Naive thymus-derived CD4-positive, alpha-beta T cell (primary cell): ENCODE results near the gene ZNF32. TPM values are rescaled to one million over a fixed set of nuclear protein-coding genes. Genes with fewer than 3 reads are reported as not detected.

Experiments used
- ATAC-seq: fragments of 150-1000 bp; cut with Tn5 transposase; 2 replicates; pipeline ENCODE4 v1.10.0; 2021; ENCODE audit warnings: mild to moderate bottlenecking, moderate library complexity
- CTCF ChIA-PET: fragments of 350-600 bp; sonication (Branson Sonifier 250); formaldehyde crosslinking; loops from one replicate; lab custom pipeline; 2021; ENCODE audit warnings: antibody characterized with exemption; lab: Charles Lee
- POLR2A ChIA-PET: fragments of 350-600 bp; sonication (Branson Sonifier 250); formaldehyde crosslinking; loops from one replicate; lab custom pipeline; 2021; ENCODE audit warnings: antibody characterized with exemption, inconsistent platforms; lab: Charles Lee
- DNase-seq, 9 donors: peaks; one replicate each; pipeline versions ENCODE4 v3.0.0 to v3.0.0-alpha.2; 2020 to 2022; ENCODE audit warnings: mixed read lengths in 1 of 9
- H3K27ac ChIP-seq: one replicate; pipeline ENCODE4 v1.7.0; 2013; ENCODE audit warnings: mild to moderate bottlenecking, low read depth, low read length, moderate library complexity
- H3K27me3 ChIP-seq, 2 donors: one replicate each; pipeline ENCODE4 v1.7.0; 2013; ENCODE audit warnings: low read length in 2 of 2, mild to moderate bottlenecking in 2 of 2, moderate library complexity in 2 of 2; ENCODE audit not compliant: control insufficient read depth in 2 of 2, insufficient read depth in 2 of 2
- H3K36me3 ChIP-seq, 3 experiments: 1 replicate in 2 of 3; 2 replicates in 1 of 3; pipeline ENCODE4 v1.7.0; 2013; ENCODE audit warnings: low read length in 3 of 3, mild to moderate bottlenecking in 3 of 3, moderate library complexity in 1 of 3; ENCODE audit not compliant: insufficient read depth in 3 of 3, control insufficient read depth in 2 of 3
- H3K4me1 ChIP-seq, 2 donors: one replicate each; pipeline ENCODE4 v1.7.0; 2013; ENCODE audit warnings: low read length in 2 of 2, mild to moderate bottlenecking in 2 of 2, moderate library complexity in 1 of 2; ENCODE audit not compliant: control insufficient read depth in 2 of 2, insufficient read depth in 2 of 2
- H3K4me3 ChIP-seq: 2 replicates; pipeline ENCODE4 v1.7.0; 2013; ENCODE audit warnings: mild to moderate bottlenecking, low read length
- H3K9me3 ChIP-seq, 3 experiments: 1 replicate in 2 of 3; 2 replicates in 1 of 3; pipeline ENCODE4 v1.7.0; 2013; ENCODE audit warnings: low read length in 3 of 3; ENCODE audit not compliant: control insufficient read depth in 2 of 3
- H3K27ac Mint-ChIP-seq, 9 donors: one replicate each; pipeline ENCODE4 v1.8.0; 2020 to 2022; ENCODE audit warnings: mixed read lengths in 9 of 9, mild to moderate bottlenecking in 8 of 9, moderate library complexity in 5 of 9, inconsistent platforms in 2 of 9
- H3K27me3 Mint-ChIP-seq, 5 donors: one replicate each; pipeline ENCODE4 v1.8.0; 2021 to 2022; ENCODE audit warnings: mixed read lengths in 5 of 5, mild to moderate bottlenecking in 1 of 5
- H3K36me3 Mint-ChIP-seq, 5 donors: one replicate each; pipeline ENCODE4 v1.8.0; 2020 to 2022; ENCODE audit warnings: mixed read lengths in 5 of 5, mild to moderate bottlenecking in 3 of 5, inconsistent platforms in 1 of 5
- H3K4me1 Mint-ChIP-seq, 7 donors: one replicate each; pipeline ENCODE4 v1.8.0; 2020 to 2022; ENCODE audit warnings: mixed read lengths in 7 of 7, mild to moderate bottlenecking in 3 of 7, inconsistent platforms in 1 of 7
- H3K4me3 Mint-ChIP-seq, 10 donors: one replicate each; pipeline ENCODE4 v1.8.0; 2020 to 2022; ENCODE audit warnings: mild to moderate bottlenecking in 10 of 10, mixed read lengths in 10 of 10, moderate library complexity in 6 of 10, inconsistent platforms in 2 of 10
- H3K9me3 Mint-ChIP-seq, 11 donors: one replicate each; pipeline ENCODE4 v1.8.0; 2020 to 2022; ENCODE audit warnings: mixed read lengths in 11 of 11, mild to moderate bottlenecking in 4 of 11, inconsistent platforms in 1 of 11, moderate library complexity in 1 of 11
- intact Hi-C, 2 donors: fragments of 100-400 bp; cut with micrococcal nuclease; formaldehyde crosslinking; loops; one replicate each; pipeline ENCODE4 v1.15.1; 2023
- polyA plus RNA-seq, 2 donors: library from polyadenylated mRNA; unstranded; fragments of 300-500 nt; fragmentation: Illumina TruSeq; gene quantifications; one replicate each; pipeline ENCODE4 v1.2.3, GENCODE V29; 2021
- total RNA-seq, 6 experiments: library from RNA in 5 of 6; stranded (reverse) in 5 of 6; gene quantifications; 1 replicate in 5 of 6; 2 replicates in 1 of 6; pipeline ENCODE4 v1.2.3 and lab custom pipeline; 2021 to 2026

ZNF32 gene
- total and polyA plus RNA-seq, 7 experiments from 2014 or later, result 19.3 to 98.8 (median 44.4) TPM

DNA sequence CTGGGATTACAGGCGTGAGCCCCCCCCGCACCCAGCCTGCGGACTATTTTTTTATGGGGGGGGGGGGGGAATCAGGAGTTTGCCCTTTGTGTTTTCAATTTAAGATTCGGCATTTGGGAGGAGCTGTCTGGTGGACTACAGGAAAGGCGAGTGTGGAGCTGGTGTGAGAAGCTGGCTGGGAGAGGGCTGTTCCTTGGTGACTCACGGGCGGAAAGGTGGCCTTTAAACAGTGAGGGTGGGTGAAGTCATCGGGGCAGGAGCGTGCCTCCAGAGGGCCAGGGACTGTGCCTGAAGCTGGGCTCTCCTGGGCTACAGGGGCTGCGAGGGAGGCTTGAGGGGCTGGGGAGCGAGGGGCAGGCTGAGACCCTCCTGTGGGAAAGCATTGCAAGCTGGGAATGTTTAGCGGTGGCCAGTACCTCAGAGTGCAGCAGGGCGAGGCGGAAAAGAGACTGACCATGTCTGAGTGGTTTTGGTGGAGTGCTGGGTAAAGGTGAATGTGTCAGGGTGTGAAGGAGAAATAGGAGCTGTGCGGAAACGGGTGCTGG, 39.7 kb upstream of the ZNF32 start:
- ChIA-PET POLR2A (no interaction called here), CTCF (interaction anchor here (1.2 to 1.8 kb wide), 4 partner anchors 341 to 1168 kb away, joined by 4 to 8 read pairs (median 4); no protein-coding TSS in a partner anchor)
- intact Hi-C loops, result no loop called here
- Histone ChIP-seq H3K9me3 (no peaks in the 10 kb centered on the region), H3K27ac (no peak overlapping the region), H3K36me3 (no peaks in the 10 kb centered on the region), H3K27me3 (no peaks in the 10 kb centered on the region), H3K4me3 (no peak overlapping the region), H3K4me1 (no peaks in the 10 kb centered on the region)
- DNase-seq (no peak), ATAC-seq (no peak)
- Mint-ChIP-seq H3K4me1 (peaks cover 0 to 13% (median 6%) of the 10 kb centered on the region in 7 donors), H3K27ac (peak overlapping the region in 1 of 9 donors; percentile 29), H3K27me3 (peaks cover 8 to 32% (median 18%) of the 10 kb centered on the region in 5 donors), H3K9me3 (peaks cover 0 to 2% (median 0%) of the 10 kb centered on the region in 11 donors), H3K36me3 (no peaks in the 10 kb centered on the region), H3K4me3 (peak overlapping the region; percentile 47 to 89 (median 66))

DNA sequence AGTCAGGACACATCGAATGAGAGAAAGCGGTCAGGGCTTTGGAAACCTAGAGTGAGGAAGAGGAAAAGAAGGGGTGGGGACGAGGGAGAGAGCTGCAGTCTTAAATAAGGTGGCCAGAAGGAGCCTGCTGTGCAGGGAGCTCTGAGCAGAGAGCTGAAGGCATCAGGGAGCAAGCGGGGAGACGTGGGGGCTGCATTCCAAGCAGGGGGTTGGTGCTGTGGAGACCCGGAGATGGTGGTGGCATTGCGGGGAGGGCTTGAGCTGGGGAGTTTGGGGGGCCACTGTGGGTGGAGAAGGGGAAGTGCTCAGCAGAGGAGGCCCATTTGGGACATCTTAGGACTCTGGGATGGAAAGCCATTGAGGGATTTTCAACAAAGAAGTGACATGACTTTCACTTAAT, 38.7 kb upstream of the ZNF32 start:
- Histone ChIP-seq H3K9me3 (no peaks in the 10 kb centered on the region), H3K4me3 (no peak overlapping the region), H3K27me3 (no peaks in the 10 kb centered on the region), H3K4me1 (no peaks in the 10 kb centered on the region), H3K36me3 (no peaks in the 10 kb centered on the region), H3K27ac (no peak overlapping the region)
- CTCF ChIA-PET, result interaction anchor here (0.7 kb wide), 1 partner anchor 698 kb away, joined by 3 read pairs; no protein-coding TSS in a partner anchor
- POLR2A ChIA-PET, result no interaction called here
- Mint-ChIP-seq H3K4me3 (peak overlapping the region in 9 of 10 donors; percentile 7 to 89 (median 54)), H3K27ac (peak overlapping the region in 1 of 9 donors; percentile 11), H3K4me1 (peaks cover 0 to 13% (median 6%) of the 10 kb centered on the region in 7 donors), H3K27me3 (peaks cover 8 to 32% (median 18%) of the 10 kb centered on the region in 5 donors), H3K9me3 (peaks cover 0 to 2% (median 0%) of the 10 kb centered on the region in 11 donors), H3K36me3 (no peaks in the 10 kb centered on the region)
- no peak for DNase-seq
- no peak for ATAC-seq
- intact Hi-C loops, result no loop called here

DNA sequence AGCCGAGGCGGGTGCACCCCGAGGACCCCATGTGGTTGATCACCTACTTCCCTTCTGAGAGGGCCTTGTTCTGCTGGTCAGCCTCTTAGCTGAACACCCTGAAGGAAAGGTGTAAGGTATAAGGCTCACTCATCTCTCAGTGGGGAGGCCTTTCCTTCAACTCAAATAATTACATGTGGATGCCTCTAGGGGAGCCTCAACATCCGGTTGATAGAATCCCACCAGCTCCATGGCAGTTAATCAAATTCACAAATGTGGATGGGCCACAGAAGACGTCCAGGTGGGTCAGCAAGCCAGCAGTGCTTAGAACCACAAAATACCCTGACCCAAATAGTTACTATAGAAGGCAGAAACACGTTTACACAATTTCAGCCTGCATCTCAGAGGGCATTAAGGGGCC, 37.7 kb upstream of the ZNF32 start:
- intact Hi-C loops, result no loop called here
- ATAC-seq (no peak), DNase-seq (no peak)
- no peak overlapping the region for H3K27ac Mint-ChIP-seq
- H3K9me3 Mint-ChIP-seq, result peaks cover 0 to 2% (median 0%) of the 10 kb centered on the region in 11 donors
- Histone ChIP-seq H3K9me3 (no peaks in the 10 kb centered on the region), H3K27ac (no peak overlapping the region), H3K4me3 (no peak overlapping the region), H3K4me1 (no peaks in the 10 kb centered on the region), H3K27me3 (no peaks in the 10 kb centered on the region), H3K36me3 (no peaks in the 10 kb centered on the region)
- H3K36me3 Mint-ChIP-seq, result no peaks in the 10 kb centered on the region
- ChIA-PET CTCF (interaction anchor here (0.8 kb wide), 1 partner anchor 18 kb away, joined by 3 read pairs; no protein-coding TSS in a partner anchor), POLR2A (no interaction called here)
- H3K27me3 Mint-ChIP-seq, result peaks cover 13 to 37% (median 25%) of the 10 kb centered on the region in 5 donors
- peaks cover 0 to 13% (median 6%) of the 10 kb centered on the region in 7 donors for H3K4me1 Mint-ChIP-seq
- peak overlapping the region in 2 of 10 donors; percentile 6 to 20 for H3K4me3 Mint-ChIP-seq

DNA sequence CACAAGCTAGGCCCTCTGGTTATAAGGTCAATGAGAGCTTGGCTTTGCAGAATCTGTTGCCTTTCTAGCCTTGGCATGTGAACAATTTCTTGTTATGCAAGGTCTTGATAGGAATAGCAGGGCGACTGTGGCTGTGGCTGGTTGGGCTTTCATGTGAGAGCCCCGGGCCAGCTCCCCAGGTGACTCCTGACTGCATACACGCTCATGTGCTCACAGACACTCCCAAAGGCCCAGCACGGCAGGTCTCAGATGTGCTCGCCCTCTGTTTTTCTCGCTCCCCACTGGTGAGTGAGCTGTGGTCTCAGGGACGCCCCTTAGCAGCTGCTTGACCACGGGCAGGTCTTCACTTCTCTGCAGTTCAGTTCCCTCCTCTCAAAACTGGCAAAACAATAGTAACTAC, 37.1 kb upstream of the ZNF32 start:
- Histone ChIP-seq H3K27ac (no peak overlapping the region), H3K4me3 (no peak overlapping the region), H3K27me3 (no peaks in the 10 kb centered on the region), H3K9me3 (no peaks in the 10 kb centered on the region), H3K36me3 (no peaks in the 10 kb centered on the region), H3K4me1 (no peaks in the 10 kb centered on the region)
- H3K27me3 Mint-ChIP-seq, result peaks cover 17 to 31% (median 22%) of the 10 kb centered on the region in 5 donors
- ChIA-PET POLR2A (no interaction called here), CTCF (no interaction called here)
- intact Hi-C loops, result no loop called here
- DNase-seq, result no peak
- no peak for ATAC-seq
- H3K4me3 Mint-ChIP-seq, result no peak overlapping the region
- H3K36me3 Mint-ChIP-seq, result no peaks in the 10 kb centered on the region
- H3K27ac Mint-ChIP-seq, result no peak overlapping the region
- H3K4me1 Mint-ChIP-seq, result peaks cover 0 to 13% (median 4%) of the 10 kb centered on the region in 7 donors
- peaks cover 0 to 2% (median 0%) of the 10 kb centered on the region in 11 donors for H3K9me3 Mint-ChIP-seq

DNA sequence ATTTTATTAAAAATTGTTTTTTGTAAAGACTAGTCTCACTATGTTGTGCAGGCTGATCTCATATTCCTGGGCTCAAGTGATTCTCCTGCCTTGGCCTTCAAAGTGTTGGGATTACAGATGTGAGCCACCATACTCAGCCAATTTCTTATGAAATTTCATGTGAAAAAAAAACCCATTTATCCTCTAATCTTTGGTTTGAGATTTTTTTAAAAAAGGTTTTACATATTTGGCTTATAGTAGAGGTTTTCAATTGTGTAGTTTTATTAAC, 35.5 kb upstream of the ZNF32 start:
- Histone ChIP-seq H3K36me3 (no peaks in the 10 kb centered on the region), H3K27me3 (no peaks in the 10 kb centered on the region), H3K27ac (no peak overlapping the region), H3K4me3 (no peak overlapping the region), H3K9me3 (no peaks in the 10 kb centered on the region), H3K4me1 (no peaks in the 10 kb centered on the region)
- ATAC-seq (no peak), DNase-seq (no peak)
- ChIA-PET CTCF (no interaction called here), POLR2A (no interaction called here)
- Mint-ChIP-seq H3K27ac (no peak overlapping the region), H3K27me3 (peaks cover 20 to 35% (median 28%) of the 10 kb centered on the region in 5 donors), H3K9me3 (peaks cover 0 to 2% (median 0%) of the 10 kb centered on the region in 11 donors), H3K4me3 (no peak overlapping the region), H3K36me3 (no peaks in the 10 kb centered on the region), H3K4me1 (peaks cover 0 to 4% (median 3%) of the 10 kb centered on the region in 7 donors)
- intact Hi-C loops, result no loop called here

DNA sequence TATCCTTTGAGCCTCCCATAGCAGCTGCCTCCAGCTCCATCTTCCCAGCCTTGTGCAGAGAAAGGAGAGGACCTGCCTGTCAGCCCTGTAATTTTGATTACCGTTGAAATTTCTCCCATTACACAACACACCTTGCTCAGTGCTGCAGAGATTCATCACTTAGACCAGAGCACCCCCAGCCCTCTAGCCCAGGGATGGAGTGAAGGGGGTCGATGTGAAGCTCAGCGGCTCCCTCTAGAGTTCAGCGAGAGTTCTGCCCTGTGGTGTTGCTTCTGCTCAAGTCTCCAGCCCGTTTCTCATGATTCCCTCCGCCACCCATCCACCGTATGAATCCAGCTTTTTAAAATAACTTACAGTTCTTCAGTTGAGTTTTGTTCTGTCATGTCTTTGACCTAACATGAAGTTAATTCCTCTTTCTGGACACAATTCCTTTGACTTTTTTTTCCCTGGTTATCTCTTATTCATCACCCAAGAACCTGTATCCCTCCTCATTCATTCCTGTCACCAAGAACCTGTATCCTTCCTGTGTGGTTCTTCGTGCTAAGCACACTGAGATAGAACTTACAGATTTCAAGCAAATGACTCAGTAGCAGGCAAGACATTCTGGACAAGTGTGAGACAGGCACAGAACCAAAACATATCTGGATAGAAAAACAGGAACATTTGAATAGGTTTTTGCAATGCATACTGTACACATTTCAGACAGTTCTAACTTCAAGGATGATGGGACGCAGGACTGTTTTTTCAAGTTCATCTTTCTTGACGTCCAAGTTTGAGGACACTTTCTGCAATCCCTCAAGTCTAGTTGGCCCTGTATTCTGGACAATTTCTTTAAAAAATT, 35.0 kb upstream of the ZNF32 start:
- no peak for DNase-seq
- CTCF ChIA-PET, result interaction anchor here (0.6 to 2.5 kb wide), 2 partner anchors 10 to 120 kb away, joined by 4 to 13 read pairs; no protein-coding TSS in a partner anchor
- H3K4me3 ChIP-seq, result no peak overlapping the region

More for the DNA sequence above, 35.0 kb upstream of the ZNF32 start:
- Histone ChIP-seq H3K27ac (no peak overlapping the region), H3K36me3 (no peaks in the 10 kb centered on the region), H3K9me3 (no peaks in the 10 kb centered on the region), H3K27me3 (no peaks in the 10 kb centered on the region), H3K4me1 (no peaks in the 10 kb centered on the region)
- ATAC-seq, result peak; percentile 69
- POLR2A ChIA-PET, result no interaction called here
- Mint-ChIP-seq H3K4me1 (peaks cover 0 to 4% (median 1%) of the 10 kb centered on the region in 7 donors), H3K36me3 (no peaks in the 10 kb centered on the region), H3K4me3 (no peak overlapping the region), H3K9me3 (peaks cover 0 to 3% (median 0%) of the 10 kb centered on the region in 11 donors), H3K27me3 (peaks cover 25 to 37% (median 32%) of the 10 kb centered on the region in 5 donors), H3K27ac (no peak overlapping the region)
- intact Hi-C loops, result no loop called here
